ENCODE results near the gene SNPH. TPM values are rescaled to one million over a fixed set of nuclear protein-coding genes. Genes with fewer than 3 reads are reported as not detected.
A peak's percentile ranks its signal among the peaks of the same experiment; 100 is the strongest.

The SNPH gene
- total and polyA plus RNA-seq, 3 experiments from 2014 or later = 3.2 to 5.8 (median 3.5) TPM

GRCh38 chr20:1322511-1323245, 56.6 kb downstream of the SNPH start:
- H3K27ac ChIP-seq (ENCODE audit: low read depth, low read length) = no peak overlapping the region
- H3K27ac Mint-ChIP-seq = peak overlapping the region in 7 of 8 donors; percentile 51 to 84 (median 74)
- H3K36me3 ChIP-seq (ENCODE audit: insufficient read depth, low read length) = no peaks in the 10 kb centered on the region
- POLR2A ChIA-PET = no interaction called here
- H3K4me3 ChIP-seq (ENCODE audit: low read length) = no peak overlapping the region
- no peaks in the 10 kb centered on the region for H3K9me3 ChIP-seq (ENCODE audit: low read length)
- H3K36me3 Mint-ChIP-seq = peaks cover 0 to 2% (median 0%) of the 10 kb centered on the region in 3 donors
- no peaks in the 10 kb centered on the region for H3K27me3 ChIP-seq (ENCODE audit: insufficient read depth, low read length, poor library complexity, severe bottlenecking)
- H3K27me3 Mint-ChIP-seq = no peaks in the 10 kb centered on the region
- H3K4me3 Mint-ChIP-seq = peak overlapping the region in 1 of 7 donors; percentile 33
- CTCF ChIA-PET = interaction anchor here (2.2 kb wide), 1 partner anchor 10 kb away, joined by 6 read pairs; no protein-coding TSS in a partner anchor
- no peak for DNase-seq
- no peaks in the 10 kb centered on the region for H3K9me3 Mint-ChIP-seq
- H3K4me1 ChIP-seq (ENCODE audit: insufficient read depth, low read length) = peaks cover 26% of the 10 kb centered on the region
- peaks cover 0 to 10% (median 2%) of the 10 kb centered on the region in 3 donors for H3K4me1 Mint-ChIP-seq

DNA sequence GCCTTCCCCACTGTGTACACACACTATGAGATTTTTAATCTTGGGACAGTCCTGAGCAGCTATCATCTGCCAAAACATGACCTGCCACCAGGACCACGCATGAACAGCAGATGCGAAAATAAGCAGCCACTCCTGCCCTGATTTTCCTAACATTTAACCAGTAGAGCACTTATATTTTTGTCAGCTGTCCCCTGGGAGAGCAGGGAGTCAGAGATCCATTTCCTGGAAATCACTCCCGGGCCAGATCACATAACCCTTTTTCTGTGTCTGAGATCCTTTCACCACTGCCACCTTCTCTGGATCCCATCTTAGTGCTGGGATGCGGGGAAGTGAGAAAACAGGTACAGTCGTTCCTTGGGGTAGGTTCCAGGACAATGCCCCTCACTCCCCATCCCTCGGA, 57.2 kb downstream of the SNPH start:
- no peaks in the 10 kb centered on the region for H3K27me3 Mint-ChIP-seq
- no peaks in the 10 kb centered on the region for H3K9me3 Mint-ChIP-seq
- Histone ChIP-seq H3K4me1 (ENCODE audit: insufficient read depth, low read length) (peaks cover 26% of the 10 kb centered on the region), H3K9me3 (ENCODE audit: low read length) (no peaks in the 10 kb centered on the region), H3K4me3 (ENCODE audit: low read length) (no peak overlapping the region), H3K36me3 (ENCODE audit: insufficient read depth, low read length) (no peaks in the 10 kb centered on the region), H3K27me3 (ENCODE audit: insufficient read depth, low read length, poor library complexity, severe bottlenecking) (no peaks in the 10 kb centered on the region), H3K27ac (ENCODE audit: low read depth, low read length) (no peak overlapping the region)
- ChIA-PET POLR2A (no interaction called here), CTCF (interaction anchor here (1.4 to 3.3 kb wide), 3 partner anchors 11 to 113 kb away, joined by 3 to 11 read pairs (median 6); no protein-coding TSS in a partner anchor)
- DNase-seq = no peak
- H3K36me3 Mint-ChIP-seq = peaks cover 0 to 6% (median 0%) of the 10 kb centered on the region in 3 donors
- peak overlapping the region in 6 of 8 donors; percentile 51 to 84 (median 72) for H3K27ac Mint-ChIP-seq
- H3K4me1 Mint-ChIP-seq = peaks cover 0 to 14% (median 0%) of the 10 kb centered on the region in 3 donors
- H3K4me3 Mint-ChIP-seq = peak overlapping the region in 1 of 7 donors; percentile 33

- H3K4me1 ChIP-seq (ENCODE audit: insufficient read depth, low read length) = peaks cover 26% of the 10 kb centered on the region
- H3K36me3 Mint-ChIP-seq = peaks cover 0 to 8% (median 0%) of the 10 kb centered on the region in 3 donors
- H3K36me3 ChIP-seq (ENCODE audit: insufficient read depth, low read length) = no peaks in the 10 kb centered on the region
- H3K27me3 ChIP-seq (ENCODE audit: insufficient read depth, low read length, poor library complexity, severe bottlenecking) = no peaks in the 10 kb centered on the region
- no peak overlapping the region for H3K4me3 ChIP-seq (ENCODE audit: low read length)
- CTCF ChIA-PET = interaction anchor here (1.4 to 3.3 kb wide), 2 partner anchors 26 to 112 kb away, joined by 3 to 11 read pairs; no protein-coding TSS in a partner anchor
- peak overlapping the region in 1 of 8 donors; percentile 53 for H3K27ac Mint-ChIP-seq
- peak overlapping the region; percentile 99 for H3K27ac ChIP-seq (ENCODE audit: low read depth, low read length)
- H3K27me3 Mint-ChIP-seq = no peaks in the 10 kb centered on the region
- POLR2A ChIA-PET = interaction anchor here (1.2 kb wide), 1 partner anchor 69 kb away, joined by 3 read pairs; the partner anchor contains the start of gene FKBP1A
- H3K9me3 ChIP-seq (ENCODE audit: low read length) = no peaks in the 10 kb centered on the region
- H3K4me3 Mint-ChIP-seq = peak overlapping the region in 3 of 7 donors; percentile 15 to 48 (median 32)
- H3K9me3 Mint-ChIP-seq = no peaks in the 10 kb centered on the region
- DNase-seq = no peak
- peaks cover under 1 to 14% (median under 1%) of the 10 kb centered on the region in 3 donors for H3K4me1 Mint-ChIP-seq
These were observed 57.9 kb downstream of the SNPH start for GRCh38 chr20:1323830-1324597.

GRCh38 chr20:1324598-1325172, 58.6 kb downstream of the SNPH start:
- H3K4me3 ChIP-seq (ENCODE audit: low read length) = peak overlapping the region; percentile 99
- POLR2A ChIA-PET = interaction anchor here (0.7 to 1.4 kb wide), 3 partner anchors 58 to 69 kb away, joined by 3 to 14 read pairs (median 3); partner anchors contain the start of genes FKBP1A and SNPH
- H3K36me3 ChIP-seq (ENCODE audit: insufficient read depth, low read length) = no peaks in the 10 kb centered on the region
- Mint-ChIP-seq H3K27ac (no peak overlapping the region), H3K9me3 (no peaks in the 10 kb centered on the region), H3K27me3 (no peaks in the 10 kb centered on the region), H3K36me3 (peaks cover 0 to 11% (median 0%) of the 10 kb centered on the region in 3 donors), H3K4me1 (peaks cover 7 to 20% (median 8%) of the 10 kb centered on the region in 3 donors), H3K4me3 (no peak overlapping the region)
- H3K9me3 ChIP-seq (ENCODE audit: low read length) = no peaks in the 10 kb centered on the region
- H3K27me3 ChIP-seq (ENCODE audit: insufficient read depth, low read length, poor library complexity, severe bottlenecking) = no peaks in the 10 kb centered on the region
- CTCF ChIA-PET = interaction anchor here (1.4 to 3.3 kb wide), 2 partner anchors 26 to 112 kb away, joined by 3 to 11 read pairs; no protein-coding TSS in a partner anchor
- H3K27ac ChIP-seq (ENCODE audit: low read depth, low read length) = peak overlapping the region; percentile 99
- H3K4me1 ChIP-seq (ENCODE audit: insufficient read depth, low read length) = peaks cover 29% of the 10 kb centered on the region
- DNase-seq = peak in 2 of 5 donors; percentile 23 to 65

- Mint-ChIP-seq H3K9me3 (no peaks in the 10 kb centered on the region), H3K36me3 (peaks cover 0 to 16% (median 0%) of the 10 kb centered on the region in 3 donors), H3K27me3 (no peaks in the 10 kb centered on the region), H3K4me1 (peaks cover 14 to 26% (median 15%) of the 10 kb centered on the region in 3 donors), H3K27ac (no peak overlapping the region), H3K4me3 (no peak overlapping the region)
- DNase-seq = peak; percentile 98 to 100 (median 98)
- no peaks in the 10 kb centered on the region for H3K9me3 ChIP-seq (ENCODE audit: low read length)
- H3K36me3 ChIP-seq (ENCODE audit: insufficient read depth, low read length) = no peaks in the 10 kb centered on the region
- H3K4me3 ChIP-seq (ENCODE audit: low read length) = peak overlapping the region; percentile 99
- H3K4me1 ChIP-seq (ENCODE audit: insufficient read depth, low read length) = peaks cover 36% of the 10 kb centered on the region
- peak overlapping the region; percentile 99 for H3K27ac ChIP-seq (ENCODE audit: low read depth, low read length)
- ChIA-PET POLR2A (interaction anchor here (0.7 to 1.4 kb wide), 3 partner anchors 59 to 68 kb away, joined by 3 to 14 read pairs (median 3); partner anchors contain the start of genes FKBP1A and SNPH), CTCF (interaction anchor here (1.0 to 3.3 kb wide), 2 partner anchors 63 to 111 kb away, joined by 3 to 11 read pairs; no protein-coding TSS in a partner anchor)
- no peaks in the 10 kb centered on the region for H3K27me3 ChIP-seq (ENCODE audit: insufficient read depth, low read length, poor library complexity, severe bottlenecking)
These were observed 59.3 kb downstream of the SNPH start for GRCh38 chr20:1325173-1326030.

DNA sequence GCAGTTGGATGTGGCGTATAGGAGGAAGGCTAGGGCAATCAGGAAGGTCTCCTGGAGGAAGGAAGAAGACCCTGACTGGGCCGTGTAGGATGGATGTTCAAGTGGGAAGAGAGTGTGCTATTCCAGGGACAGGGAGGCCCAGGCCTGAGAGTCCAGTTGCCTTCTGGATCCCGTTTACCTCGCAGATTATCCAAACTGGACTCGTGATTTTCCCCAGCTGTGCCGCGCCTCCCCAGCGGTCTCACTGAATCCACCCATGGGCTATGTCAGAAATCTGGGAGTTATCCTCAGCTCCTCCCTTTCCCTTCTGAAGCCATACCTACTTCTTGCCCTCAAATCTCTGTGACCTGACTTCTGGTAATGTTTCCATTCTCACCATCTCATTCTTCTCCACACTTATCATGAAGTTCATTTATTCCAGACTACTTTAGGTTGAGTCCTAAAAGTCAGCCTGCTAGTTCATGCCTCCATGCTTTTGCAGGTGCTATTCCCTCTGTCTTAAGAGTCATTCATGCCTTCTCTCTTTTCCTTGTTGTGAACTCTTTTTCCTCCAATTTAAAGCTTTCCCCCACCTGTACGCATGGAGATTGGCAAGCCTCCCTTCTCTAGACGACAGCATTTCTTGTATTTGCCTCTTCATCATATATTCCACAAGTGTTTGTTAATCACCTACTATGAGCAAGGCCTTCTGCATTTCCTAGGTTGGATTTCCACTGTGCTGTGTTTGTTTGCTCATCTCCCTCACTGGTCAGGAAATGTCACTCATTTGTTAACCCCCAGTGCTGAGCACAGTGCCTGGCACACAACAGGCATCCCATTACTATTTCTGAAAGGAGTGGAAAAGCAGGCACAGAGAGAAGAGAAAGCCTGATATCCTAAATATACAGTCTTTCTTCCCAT, 60.2 kb downstream of the SNPH start:
- peak overlapping the region; percentile 99 for H3K27ac ChIP-seq (ENCODE audit: low read depth, low read length)
- CTCF ChIA-PET = interaction anchor here (1.0 to 3.3 kb wide), 2 partner anchors 62 to 110 kb away, joined by 3 to 11 read pairs; no protein-coding TSS in a partner anchor
- H3K9me3 ChIP-seq (ENCODE audit: low read length) = no peaks in the 10 kb centered on the region
- POLR2A ChIA-PET = interaction anchor here (1.4 kb wide), 1 partner anchor 65 kb away, joined by 14 read pairs; no protein-coding TSS in a partner anchor
- Mint-ChIP-seq H3K27ac (no peak overlapping the region), H3K27me3 (no peaks in the 10 kb centered on the region), H3K4me3 (no peak overlapping the region), H3K4me1 (peaks cover 16 to 30% (median 24%) of the 10 kb centered on the region in 3 donors), H3K36me3 (peaks cover 0 to 22% (median 0%) of the 10 kb centered on the region in 3 donors), H3K9me3 (no peaks in the 10 kb centered on the region)
- peaks cover 41% of the 10 kb centered on the region for H3K4me1 ChIP-seq (ENCODE audit: insufficient read depth, low read length)
- no peaks in the 10 kb centered on the region for H3K27me3 ChIP-seq (ENCODE audit: insufficient read depth, low read length, poor library complexity, severe bottlenecking)
- H3K4me3 ChIP-seq (ENCODE audit: low read length) = peak overlapping the region; percentile 99
- DNase-seq = no peak
- H3K36me3 ChIP-seq (ENCODE audit: insufficient read depth, low read length) = no peaks in the 10 kb centered on the region

All from CD8-positive, alpha-beta memory T cell (primary cell).